CD4-positive, alpha-beta T cell treated with Interleukin-4 for 1 hour (primary cell): ENCODE measurements around the gene TBC1D5.
"Not testable (repeated sequence)": the region's sequence is repeated elsewhere in the genome, so short reads cannot be mapped to it uniquely, and the experiment has no call there.

Experiments used
- DNase-seq, 2 donors: peaks; one replicate each; pipeline ENCODE4 v3.0.0-alpha.2; 2020 to 2022

Gene TBC1D5

GRCh38 chr3:17154941-17155340, 587.5 kb downstream of the TBC1D5 start:
- DNase-seq = peak; percentile 16 to 20

GRCh38 chr3:17154221-17154620, 588.2 kb downstream of the TBC1D5 start:
- DNase-seq = no peak

GRCh38 chr3:17153209-17153608, 589.2 kb downstream of the TBC1D5 start:
- DNase-seq = no peak

- peak; percentile 85 to 88 for DNase-seq
These were observed 590.6 kb downstream of the TBC1D5 start for GRCh38 chr3:17151598-17152373.

- DNase-seq = no peak
These were observed 593.4 kb downstream of the TBC1D5 start for GRCh38 chr3:17149076-17149475.

- no peak for DNase-seq
These were observed 597.8 kb downstream of the TBC1D5 start for GRCh38 chr3:17144665-17144993.

GRCh38 chr3:17143893-17144664, 598.4 kb downstream of the TBC1D5 start:
- peak in 1 of 2 donors; percentile 1 for DNase-seq

GRCh38 chr3:17142516-17142915, 599.9 kb downstream of the TBC1D5 start:
- no peak for DNase-seq

GRCh38 chr3:17141699-17142098, 600.7 kb downstream of the TBC1D5 start:
- peak in 1 of 2 donors; percentile 5 for DNase-seq

- DNase-seq = peak in 1 of 2 donors; percentile 8
These were observed 601.5 kb downstream of the TBC1D5 start for GRCh38 chr3:17140670-17141505.

GRCh38 chr3:17138246-17139039, 604.0 kb downstream of the TBC1D5 start:
- DNase-seq = peak in 1 of 2 donors; percentile 4

GRCh38 chr3:17137321-17137826, 605.1 kb downstream of the TBC1D5 start:
- DNase-seq = peak in 1 of 2 donors; percentile 10

- DNase-seq = no peak
These were observed 606.2 kb downstream of the TBC1D5 start for GRCh38 chr3:17136136-17136721.

- no peak for DNase-seq
These were observed 606.7 kb downstream of the TBC1D5 start for GRCh38 chr3:17135696-17136095.

GRCh38 chr3:17133632-17134545, 608.5 kb downstream of the TBC1D5 start:
- no peak for DNase-seq

GRCh38 chr3:17132286-17133115, 609.9 kb downstream of the TBC1D5 start:
- DNase-seq = no peak

GRCh38 chr3:17130956-17131355, 611.5 kb downstream of the TBC1D5 start:
- no peak for DNase-seq

- DNase-seq = no peak
These were observed 612.9 kb downstream of the TBC1D5 start for GRCh38 chr3:17129556-17129955.

GRCh38 chr3:17128671-17129070, 613.8 kb downstream of the TBC1D5 start:
- not testable (repeated sequence) for DNase-seq
